HG03469 (cell line): Measurements from ENCODE around the gene FRS2.
"Not testable (repeated sequence)": the region's sequence is repeated elsewhere in the genome, so short reads cannot be mapped to it uniquely, and the experiment has no call there.

ENCODE experiments used
- ATAC-seq: cut with Tn5 transposase; IDR thresholded peaks from one replicate; pipeline ENCODE4 v1.9.1; 2021; ENCODE audit warnings: mild to moderate bottlenecking, moderate library complexity, moderate number of reproducible peaks; ENCODE audit not compliant: unreplicated experiment

FRS2 gene

DNA sequence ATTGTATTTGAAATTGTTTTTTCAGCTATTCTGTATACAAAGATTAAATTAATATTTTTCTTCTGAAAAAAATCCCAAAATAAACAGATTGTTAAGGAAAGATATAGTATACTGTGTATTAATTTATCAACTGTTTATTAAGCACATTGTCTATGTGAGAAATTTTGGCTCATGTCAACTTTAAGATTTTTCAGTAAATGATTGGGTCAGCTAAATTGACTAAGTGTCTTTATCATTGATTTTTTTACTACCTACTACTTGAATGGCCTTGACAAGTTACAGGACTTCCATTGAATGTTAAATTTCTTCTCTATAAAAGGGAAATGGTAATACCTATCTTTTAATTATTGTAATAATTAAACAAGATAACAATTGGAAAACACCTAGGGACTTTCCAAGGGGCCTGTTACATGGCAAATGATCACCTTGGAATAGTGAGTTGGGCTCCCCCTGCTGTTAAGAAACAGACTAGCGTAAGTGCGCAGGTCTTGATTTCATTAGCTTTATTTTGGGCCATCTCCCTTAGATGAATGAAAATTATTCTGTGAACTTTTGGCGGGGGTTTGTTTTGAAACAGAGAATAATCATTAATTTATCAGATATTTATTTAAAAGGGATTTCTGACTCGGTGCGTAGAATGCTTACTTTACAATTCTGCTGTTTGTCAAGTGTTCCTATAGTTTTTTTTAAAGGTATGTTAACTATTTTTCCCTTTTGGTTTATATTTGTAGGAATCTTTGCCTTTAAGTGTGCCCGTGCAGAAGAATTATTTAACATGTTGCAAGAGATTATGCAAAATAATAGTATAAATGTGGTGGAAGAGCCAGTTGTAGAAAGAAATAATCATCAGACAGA, 100.6 kb downstream of the FRS2 start:
- ATAC-seq = peak; percentile 46

DNA sequence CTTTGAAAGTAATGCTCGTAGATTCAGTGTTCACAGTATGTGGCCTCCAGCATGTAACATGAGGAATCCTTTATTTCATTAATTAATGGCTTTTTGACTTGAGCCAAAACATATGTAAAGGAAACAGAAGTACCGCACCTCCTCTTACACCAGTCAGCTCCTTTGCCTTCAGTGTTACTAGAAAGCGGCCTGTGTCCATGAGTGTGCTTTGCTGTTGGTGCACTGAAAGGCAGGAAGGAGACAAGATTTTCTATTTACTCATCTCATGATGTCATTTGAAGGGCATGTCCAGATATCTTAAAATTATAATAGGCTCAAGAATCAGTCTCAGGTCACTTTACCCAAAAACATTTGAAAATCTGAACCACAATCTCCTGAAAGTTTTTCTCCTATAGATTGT, 105.2 kb downstream of the FRS2 start:
- no peak for ATAC-seq

DNA sequence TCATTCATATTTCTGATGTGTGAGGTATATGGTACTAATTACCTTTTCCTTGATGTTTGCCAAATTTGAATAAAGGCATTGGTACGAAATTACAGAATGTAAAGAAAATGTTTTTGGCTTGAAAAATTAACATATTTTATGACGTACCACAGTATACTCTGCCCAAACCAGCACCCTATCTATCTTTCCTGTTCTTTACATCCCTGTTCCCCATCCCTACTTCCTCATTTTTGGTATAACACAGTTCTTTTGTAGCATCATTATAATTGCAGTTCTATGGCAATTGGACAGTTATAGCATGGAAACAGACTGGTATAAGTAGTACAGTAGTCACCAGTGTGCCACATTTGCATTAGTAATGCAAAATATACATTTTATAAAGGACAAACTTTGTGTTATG, 108.1 kb downstream of the FRS2 start:
- ATAC-seq = no peak

DNA sequence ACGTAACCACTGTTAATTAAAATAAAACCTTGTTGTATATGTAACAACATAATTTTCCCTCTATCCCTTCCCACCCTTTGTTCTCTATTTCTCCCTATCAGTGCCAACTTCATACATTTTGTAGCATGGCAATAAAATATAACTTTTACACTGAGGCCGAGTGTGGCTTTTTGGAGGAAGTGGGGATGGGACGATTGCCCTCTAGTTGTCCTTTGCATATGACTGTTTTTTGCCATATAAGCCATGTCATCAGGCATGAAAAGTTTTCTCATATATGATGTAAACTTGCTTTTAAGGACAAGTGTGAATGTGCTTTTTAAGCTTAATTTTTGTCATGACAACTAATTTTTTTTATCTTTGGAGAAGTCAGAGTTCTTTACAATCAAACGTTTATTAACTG, 108.8 kb downstream of the FRS2 start:
- ATAC-seq = no peak

DNA sequence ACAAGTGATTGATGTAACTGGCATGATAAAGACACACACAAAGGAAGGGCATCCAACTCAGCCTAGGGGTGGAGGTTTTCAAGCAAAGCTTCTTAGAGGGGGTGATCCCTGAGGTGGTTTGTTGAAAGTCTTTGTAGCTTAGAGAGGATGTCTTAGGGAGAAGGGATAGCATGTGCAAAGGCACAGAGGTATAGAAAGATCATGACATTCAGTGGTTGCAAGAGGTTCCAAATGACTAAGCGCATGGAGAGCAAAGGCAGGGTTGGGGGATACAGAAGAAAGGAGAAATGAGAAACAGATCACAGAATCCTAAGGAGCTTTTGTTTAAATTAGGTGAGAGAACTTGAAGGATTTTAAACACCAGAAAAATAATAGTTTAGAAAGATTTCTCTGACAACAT, 109.9 kb downstream of the FRS2 start:
- no peak for ATAC-seq

DNA sequence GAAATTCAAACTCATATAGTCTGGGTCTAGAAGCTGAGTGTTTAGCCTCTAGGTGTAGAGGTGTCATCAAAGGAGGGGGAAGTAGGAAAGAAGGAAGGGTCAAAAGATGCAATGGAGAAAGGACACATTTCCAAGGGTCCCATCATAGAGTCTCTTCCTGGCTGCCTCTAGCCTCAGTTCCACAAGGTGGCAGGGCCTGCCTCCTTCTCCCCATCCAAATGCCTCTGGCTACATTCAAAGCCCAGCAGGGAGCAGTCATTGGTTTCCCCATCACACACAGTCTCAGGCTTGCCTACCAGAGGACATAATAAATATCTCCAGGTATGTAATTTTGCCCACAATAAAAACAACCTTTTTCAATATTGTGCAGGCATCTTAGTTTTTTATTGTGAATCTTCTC, 113.0 kb downstream of the FRS2 start:
- no peak for ATAC-seq

DNA sequence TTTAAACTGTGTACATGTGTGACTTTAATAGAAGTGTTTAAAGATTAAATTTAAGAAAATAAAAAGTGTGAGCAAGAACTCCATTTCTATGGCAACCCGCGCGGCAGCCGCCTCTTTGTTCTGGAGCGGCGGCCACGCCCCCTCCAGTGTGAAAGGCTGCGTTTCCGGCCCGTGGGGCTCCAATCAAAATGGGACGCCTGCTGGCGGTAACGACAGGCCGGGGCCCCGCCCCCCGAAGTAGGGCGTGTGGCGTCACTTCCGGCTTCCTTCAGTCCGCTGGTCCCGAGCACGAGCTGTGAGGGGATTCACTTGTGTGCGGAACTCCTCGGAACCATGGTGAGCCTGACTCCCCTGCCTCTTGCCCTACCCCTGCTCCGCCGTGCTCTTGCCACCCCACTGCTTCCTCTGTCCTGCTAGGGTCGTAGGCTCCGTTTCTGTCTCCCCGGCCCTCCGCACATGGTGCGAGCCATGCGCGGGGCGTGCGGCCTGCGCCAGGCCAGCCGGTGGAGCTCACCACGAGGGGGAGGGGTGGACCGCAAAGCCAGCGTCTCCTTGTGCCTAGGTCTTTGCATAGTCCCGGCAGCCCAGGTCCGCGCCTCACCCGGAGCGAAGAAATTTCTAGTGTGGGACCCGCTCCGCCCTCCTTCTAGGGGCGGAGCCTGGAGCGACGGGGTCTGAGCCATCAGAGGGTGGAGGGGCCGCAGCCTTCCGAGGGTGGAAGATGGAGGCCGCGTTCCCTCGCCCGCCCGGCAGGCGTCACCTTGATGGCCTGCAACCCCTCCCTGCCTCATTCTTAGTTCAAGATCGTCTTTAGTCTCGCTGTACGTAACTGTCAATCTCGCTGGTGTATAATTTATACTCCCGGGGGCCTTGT, 115.2 kb downstream of the FRS2 start, which contains the start of gene CCT2:
TSS of gene CCT2 (plus strand) at position 271 of the 874 bp plus-strand sequence. CDS start at position 334, 63 bp downstream.
- ATAC-seq = peak; percentile 88

DNA sequence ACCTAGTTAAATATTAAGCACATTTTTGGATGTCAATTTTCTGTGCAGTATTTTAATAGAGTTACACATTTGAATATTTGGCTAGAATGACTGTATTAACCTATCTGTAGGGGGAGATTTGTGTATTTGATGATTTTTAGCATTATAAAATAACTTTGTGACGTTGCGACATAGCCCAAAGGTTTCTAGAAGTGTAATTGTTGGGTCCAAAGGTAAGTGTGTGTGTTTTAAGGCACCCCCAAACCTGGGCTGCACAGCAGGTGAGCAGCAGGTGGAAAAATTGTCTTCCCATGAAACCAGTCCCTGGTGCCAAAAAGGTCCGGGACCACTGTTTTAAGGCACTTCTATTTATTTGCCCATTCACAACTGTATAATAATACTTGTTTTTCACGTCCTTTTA, 118.3 kb downstream of the FRS2 start:
- ATAC-seq = no peak

DNA sequence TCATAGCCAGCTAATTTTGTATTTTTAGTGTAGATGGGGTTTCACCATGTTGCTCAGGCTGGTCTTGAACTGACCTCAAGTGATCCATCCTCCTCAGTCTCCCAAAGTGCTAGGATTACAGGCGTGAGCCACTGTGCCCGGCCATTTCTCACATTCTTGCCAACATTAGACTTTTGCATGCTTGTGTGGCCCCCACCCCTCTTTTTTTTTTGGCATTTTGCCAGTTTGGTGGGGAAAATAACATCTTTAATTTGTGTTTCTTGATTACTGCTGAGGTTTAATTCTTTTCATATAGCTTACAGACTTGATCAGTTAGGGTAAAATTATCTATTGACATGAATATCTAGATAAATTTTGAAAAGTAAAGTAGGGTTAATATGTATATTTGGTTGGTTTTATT, 118.9 kb downstream of the FRS2 start:
- no peak for ATAC-seq

DNA sequence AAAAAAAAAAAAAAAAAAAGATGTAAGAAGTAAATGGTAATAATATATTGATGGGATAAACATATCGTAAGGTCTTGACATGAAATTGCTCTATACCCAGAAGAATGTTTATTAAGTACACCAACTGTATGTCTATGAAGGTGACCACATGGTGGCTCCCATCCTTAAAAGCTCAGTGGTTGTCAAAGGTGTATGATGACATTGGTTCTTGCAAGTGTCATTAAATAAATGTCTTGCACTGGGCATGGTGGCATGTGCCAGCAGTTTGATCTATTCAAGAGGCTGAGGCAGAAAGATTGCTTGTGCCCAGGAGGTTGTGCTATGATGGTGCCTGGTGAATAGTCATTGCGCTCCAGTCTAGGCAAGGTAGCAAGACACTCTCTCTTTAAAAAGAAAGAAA, 125.5 kb downstream of the FRS2 start:
- ATAC-seq = no peak

DNA sequence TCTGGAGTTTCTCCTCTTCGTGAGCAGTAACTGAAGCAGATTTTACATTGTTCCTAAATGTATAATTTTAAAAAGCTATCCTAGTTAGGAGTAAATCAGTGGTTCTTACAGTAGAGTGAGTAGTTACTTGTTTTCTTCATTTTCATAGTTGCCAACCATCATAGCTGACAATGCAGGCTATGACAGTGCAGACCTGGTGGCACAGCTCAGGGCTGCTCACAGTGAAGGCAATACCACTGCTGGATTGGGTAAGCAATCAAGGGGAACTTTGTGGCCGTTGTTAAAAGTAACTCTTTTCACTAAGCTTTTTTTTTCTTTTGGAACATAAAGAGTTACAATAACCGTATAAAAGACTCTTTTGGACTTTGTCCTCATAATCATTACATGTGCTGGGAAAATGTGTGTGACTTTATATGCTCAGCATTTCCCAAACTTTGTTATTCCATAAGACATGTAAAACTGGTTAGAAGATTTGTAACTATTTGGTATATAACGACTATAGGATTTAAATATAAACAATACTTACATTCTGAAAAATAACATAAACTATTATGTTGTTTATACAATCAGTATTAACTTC, 128.1 kb downstream of the FRS2 start:
- ATAC-seq = no peak

DNA sequence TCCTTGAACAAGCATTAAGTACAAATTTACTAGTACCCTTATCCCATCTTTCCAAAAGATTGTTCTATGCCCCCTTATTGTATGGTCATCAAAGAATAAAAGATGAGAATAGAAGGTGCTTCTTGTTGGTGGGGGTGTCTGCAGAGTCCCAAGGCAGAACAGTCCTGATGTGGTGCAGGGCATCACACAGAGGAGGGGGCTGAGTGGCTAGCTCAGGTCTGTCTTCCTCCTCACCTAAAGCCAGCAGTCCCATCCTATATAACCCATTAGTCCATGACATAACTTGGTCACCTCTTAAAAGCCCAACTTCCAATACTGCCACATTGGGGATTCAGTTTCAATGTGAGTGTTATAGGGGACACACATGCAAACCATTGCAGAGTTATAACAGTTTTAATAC, 130.6 kb downstream of the FRS2 start:
- no peak for ATAC-seq

DNA sequence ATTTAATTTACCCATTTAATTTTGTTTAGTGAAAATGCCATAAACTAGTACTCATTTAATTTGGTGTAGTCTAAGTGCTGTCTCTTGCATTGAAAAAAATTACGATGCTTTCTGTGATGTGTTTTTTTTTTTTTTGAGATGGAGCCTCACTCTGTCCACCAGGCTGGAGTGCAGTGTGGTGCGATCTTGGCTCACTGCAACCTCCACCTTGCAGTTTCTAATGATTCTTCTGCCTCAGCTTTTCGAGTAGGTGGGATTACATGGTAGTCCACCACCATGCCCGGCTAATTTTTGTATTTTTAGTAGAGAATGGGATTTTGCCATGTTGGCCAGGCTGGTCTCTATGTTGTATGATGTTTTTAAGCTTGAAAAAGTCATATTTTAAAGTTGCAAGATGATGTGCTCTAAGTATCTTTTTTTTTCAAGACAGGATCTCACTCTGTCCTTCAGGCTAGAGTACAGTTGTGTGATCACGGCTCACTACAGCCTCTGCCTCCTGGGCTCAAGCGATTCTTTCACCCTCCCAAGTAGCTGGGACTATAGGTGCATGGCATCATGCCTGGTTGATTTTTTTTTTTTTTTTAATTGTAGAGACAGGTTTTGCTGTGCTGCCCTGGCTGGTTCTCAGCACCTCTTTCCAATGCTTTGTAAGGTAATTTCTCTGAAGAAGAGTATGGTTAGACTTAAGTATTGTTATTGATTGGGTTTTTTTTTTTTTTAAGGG, 131.9 kb downstream of the FRS2 start:
- ATAC-seq = no peak

DNA sequence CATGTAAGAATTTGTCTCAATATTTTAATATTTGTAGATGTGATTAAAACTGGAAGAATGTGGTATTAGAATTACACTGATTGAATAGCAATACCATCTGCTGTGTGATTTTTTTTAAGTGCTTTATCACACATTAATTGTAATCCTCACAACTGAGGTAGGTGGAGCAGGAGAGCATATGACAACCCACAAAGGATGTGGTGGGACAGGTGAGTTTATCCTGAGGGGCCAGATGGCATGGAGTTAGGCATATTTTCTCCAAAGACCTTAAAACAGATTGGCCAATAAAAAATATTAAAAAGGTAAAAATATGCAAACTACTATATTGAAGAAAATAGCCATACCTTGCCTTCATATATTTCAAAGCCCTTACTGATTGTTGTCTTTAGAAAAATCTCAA, 132.8 kb downstream of the FRS2 start:
- ATAC-seq = no peak

DNA sequence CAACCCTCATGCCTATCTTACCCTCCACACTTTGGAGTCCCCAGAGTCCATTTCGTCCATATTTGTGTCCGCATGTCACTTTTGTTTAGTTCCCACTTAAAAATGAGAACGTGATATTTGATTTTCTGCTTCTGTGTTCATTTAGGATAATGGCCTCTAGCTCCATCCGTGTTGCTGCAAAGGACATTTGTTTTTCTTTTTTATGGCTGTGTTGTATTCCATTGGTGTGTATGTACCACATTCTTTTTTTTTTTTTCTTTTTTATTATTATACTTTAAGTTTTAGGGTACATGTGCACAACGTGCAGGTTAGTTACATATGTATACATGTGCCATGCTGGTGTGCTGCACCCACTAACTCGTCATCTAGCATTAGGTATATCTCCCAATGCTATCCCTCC, 133.4 kb downstream of the FRS2 start:
- ATAC-seq = not testable (repeated sequence)

DNA sequence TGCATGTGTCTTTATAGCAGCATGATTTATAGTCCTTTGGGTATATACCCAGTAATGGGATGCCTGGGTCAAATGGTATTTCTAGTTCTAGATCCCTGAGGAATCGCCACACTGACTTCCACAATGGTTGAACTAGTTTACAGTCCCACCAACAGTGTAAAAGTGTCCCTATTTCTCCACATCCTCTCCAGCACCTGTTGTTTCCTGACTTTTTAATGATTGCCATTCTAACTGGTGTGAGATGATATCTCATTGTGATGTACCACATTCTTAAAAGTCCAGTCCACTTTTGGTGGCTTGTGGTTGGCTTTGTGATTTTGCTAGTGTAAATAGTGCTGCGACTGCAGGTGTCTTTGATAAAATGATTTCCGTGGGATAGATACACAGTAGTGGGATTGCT, 134.1 kb downstream of the FRS2 start:
- not testable (repeated sequence) for ATAC-seq

DNA sequence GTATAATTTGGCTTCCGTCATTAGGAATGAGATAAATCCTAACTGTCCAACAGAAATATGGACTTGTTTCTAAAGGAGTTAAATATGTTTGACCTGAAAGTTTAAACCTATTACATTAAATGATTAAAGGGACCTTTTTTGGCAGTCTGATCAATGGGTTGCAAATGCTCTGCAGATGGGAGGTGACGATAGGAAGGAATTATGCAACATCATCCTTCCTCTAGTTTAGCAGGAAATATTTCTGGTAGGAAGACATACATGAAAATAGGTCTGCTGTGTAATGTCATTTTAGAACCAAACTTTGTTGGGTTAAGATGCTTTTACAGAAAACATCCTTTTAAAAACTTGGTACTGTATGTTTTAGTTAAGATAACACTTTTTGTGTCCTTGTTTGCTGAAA, 137.9 kb downstream of the FRS2 start:
- no peak for ATAC-seq

DNA sequence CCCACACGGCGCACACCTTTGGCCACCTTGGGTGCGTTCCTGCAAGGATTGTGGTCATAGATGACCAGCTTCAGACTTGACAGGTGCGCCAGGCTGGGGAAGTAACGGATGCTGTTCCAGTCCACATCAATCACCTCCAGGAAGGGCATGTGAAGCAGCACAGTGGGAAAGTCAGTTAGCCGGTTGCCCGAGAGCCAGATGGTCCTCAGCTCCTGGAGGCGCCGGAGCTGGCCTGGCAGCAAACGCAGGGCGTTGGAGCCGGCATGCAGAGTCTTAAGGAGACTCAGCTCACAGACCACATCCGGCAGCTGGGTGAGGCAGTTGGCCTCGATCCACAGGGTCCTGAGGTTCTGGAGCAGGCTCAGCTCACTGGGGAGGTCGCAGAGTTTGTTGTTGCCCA, 139.9 kb downstream of the FRS2 start:
- ATAC-seq = no peak

DNA sequence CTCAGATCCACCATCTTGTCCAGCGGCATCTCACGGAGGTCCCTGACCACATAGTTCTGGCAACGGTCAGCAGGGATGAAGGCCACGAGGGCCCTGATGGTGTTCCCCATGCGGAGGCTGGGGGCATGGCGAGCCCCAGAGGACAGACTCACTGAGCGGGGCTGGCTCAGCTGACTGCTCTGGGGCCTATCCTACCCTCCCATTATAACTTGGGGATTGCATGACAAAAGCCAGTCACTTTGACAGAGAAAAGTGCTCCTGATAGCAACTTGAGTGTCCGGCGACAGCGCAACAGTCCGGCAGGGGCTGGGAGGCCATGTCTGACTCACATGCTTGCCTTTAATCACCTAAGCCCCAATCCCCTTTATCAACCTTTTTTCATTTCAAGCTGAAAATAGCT, 140.5 kb downstream of the FRS2 start, which contains the start of gene LRRC10:
TSS of gene LRRC10 (minus strand) at position 179 of the 400 bp plus-strand sequence. CDS start at position 110, 69 bp downstream.
- no peak for ATAC-seq

DNA sequence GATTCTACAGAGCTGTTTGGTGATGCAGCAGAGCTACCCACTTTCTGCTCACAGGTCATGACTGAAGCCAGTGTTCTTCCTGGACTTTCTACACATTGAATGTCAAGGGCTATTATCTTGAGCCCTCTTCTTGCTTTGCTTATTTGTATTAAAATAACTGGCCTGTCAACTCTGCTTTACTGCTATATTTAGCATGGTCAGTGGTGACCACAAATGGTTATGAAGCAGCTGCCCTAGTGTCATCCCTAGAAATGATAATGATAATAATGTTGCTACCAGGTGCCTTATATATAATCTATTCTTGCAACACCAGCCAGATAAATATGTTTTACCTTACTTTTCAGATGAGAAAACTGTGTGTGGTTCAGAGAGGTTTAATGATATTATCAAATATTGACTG, 143.2 kb downstream of the FRS2 start:
- no peak for ATAC-seq

DNA sequence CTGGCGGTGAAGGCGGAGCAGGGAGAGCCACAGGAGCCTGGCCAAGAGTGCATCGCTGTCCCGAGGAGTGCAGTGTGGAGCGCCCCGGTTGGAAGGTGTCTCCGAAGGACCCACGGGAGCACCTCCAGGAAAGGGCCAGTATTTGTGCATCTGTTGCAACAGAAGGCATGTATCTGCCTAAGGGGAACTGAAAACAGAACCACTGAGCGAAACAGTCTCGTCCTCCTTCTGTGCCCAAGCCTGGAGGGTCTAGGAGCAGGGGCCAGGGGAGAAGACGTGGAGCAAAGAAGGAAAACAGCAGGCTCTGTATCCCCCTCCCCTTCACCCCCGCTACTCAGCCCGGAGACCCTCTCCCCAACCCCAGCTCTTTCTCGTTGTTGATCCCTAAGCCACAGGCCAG, 145.8 kb downstream of the FRS2 start:
- ATAC-seq = no peak
